B cell (primary cell): ENCODE data around the gene NAXE.

ENCODE experiments used
- EZH2 ChIP-seq: IDR thresholded peaks from 2 replicates; pipeline ENCODE4 v1.6.1; 2012; ENCODE audit warnings: borderline replicate concordance, low read depth, mild to moderate bottlenecking, moderate library complexity, low read length; ENCODE audit not compliant: insufficient read depth, poor library complexity, severe bottlenecking
- TF ChIP-seq, protein P1 (sequence below): fragments of 200-600 bp; IDR thresholded peaks from one replicate; pipeline ENCODE4 v1.8.0; 2022; ENCODE audit warnings: antibody characterized with exemption, mild to moderate bottlenecking

DNA sequence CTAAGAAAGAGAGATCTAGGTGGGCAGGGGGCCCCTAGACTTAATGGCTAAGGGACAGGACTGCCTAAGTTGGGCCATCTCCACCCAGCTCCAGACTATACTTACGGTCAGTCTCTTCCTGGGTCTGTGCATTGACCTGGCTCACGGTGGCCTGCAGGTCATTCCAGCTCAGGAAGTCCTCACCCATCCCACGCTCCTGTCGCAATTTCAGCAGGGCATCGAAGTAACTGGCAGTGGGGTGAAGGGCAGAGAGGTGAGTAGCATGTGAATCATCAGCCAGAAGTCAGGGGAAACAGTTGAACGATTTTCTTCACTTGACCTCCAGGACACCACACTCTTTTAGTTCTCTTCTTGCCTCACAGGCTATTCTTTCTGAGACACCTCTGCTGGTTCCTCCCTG, 39.7 kb upstream of the NAXE start:
- TF ChIP-seq, protein P1, sequence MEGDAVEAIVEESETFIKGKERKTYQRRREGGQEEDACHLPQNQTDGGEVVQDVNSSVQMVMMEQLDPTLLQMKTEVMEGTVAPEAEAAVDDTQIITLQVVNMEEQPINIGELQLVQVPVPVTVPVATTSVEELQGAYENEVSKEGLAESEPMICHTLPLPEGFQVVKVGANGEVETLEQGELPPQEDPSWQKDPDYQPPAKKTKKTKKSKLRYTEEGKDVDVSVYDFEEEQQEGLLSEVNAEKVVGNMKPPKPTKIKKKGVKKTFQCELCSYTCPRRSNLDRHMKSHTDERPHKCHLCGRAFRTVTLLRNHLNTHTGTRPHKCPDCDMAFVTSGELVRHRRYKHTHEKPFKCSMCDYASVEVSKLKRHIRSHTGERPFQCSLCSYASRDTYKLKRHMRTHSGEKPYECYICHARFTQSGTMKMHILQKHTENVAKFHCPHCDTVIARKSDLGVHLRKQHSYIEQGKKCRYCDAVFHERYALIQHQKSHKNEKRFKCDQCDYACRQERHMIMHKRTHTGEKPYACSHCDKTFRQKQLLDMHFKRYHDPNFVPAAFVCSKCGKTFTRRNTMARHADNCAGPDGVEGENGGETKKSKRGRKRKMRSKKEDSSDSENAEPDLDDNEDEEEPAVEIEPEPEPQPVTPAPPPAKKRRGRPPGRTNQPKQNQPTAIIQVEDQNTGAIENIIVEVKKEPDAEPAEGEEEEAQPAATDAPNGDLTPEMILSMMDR = no peak
- no peak for TF ChIP-seq EZH2
